ENCODE data around the gene CEND1.

The CEND1 gene

DNA sequence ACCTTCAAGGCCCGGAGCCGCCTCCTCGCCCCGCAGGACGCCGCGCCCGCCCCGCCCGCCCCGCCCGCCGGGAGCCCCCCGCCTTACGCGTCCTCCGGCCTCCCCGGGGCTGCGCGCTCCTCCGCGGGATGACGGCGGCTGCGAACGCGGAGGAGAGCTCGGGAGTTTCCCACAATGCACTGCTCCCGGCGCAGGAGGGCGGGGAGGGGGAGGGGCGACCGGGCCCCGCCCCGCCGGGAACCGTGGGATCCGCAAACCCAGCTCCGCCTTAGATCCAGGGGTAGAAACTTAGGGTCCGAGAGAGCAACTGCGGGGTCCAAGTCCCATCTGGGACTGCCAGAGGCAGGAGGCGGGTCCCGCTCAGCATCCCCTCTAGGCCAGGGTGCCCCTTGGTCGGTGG is at the start of gene CEND1:
TSS of gene CEND1 (minus strand) at position 148 of the 400 bp plus-strand sequence. CDS start 1,514 bp downstream, outside the sequence.
- no peak for DNase-seq (ENCODE audit: low read depth)

DNA sequence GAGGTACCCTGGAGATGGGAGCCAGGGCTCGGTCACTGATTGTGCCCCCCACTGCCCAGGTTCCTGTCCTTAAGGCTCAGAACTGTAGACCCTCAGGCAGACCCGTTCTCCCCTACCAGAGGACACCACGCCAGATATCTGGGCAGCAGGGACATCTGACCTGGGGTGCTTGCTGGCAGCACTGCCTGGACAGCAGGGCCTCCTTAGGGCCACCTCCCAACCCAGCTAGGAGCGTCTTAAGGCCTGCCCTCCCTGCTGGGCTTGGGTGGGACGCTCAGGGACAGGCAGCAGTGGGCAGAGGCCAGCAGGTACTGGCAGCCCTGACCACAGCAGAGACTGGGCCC is 49.4 kb upstream of the CEND1 start:
- DNase-seq (ENCODE audit: low read depth) = no peak

DNA sequence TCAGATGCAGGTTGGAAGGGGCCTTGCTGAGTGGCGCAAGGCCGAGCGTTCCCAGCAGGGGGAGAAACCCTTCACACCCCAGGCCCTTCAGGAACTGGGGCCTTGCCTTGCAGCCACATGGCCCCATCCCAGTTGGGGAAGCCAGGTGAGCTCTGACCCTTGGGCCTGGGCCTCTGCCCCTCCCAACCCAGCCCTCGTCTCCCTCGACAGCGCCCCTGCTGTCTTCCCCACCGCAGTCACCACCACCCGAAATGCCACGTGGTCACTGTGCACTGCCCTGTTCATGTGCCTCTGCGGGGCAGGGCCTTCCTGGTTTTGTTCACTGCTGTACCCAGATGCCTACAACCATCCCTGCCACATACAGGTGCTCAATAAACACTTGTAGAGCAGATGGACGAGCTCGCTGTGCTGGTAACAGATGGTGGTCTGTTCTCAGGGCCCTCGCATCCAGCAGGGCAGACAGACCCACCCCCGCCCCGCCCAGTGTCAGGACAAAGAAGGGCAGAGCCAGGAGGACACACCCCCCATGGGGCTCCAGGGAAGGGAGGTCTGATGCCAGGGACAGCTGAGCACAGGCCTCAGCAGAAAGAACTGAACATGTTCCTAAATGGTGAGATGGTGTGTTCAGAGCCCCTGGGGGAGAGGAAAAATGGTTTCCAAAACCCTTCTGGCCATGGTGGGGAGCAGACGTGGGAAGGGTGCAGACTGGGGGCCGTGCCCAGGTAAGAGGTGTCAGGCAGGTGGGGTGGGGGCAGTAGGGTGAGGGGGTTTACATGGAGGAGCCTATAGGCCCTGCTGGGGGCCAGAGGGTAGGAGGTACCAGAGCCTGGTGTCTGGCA is 48.8 kb upstream of the CEND1 start:
- no peak for DNase-seq (ENCODE audit: low read depth)

DNA sequence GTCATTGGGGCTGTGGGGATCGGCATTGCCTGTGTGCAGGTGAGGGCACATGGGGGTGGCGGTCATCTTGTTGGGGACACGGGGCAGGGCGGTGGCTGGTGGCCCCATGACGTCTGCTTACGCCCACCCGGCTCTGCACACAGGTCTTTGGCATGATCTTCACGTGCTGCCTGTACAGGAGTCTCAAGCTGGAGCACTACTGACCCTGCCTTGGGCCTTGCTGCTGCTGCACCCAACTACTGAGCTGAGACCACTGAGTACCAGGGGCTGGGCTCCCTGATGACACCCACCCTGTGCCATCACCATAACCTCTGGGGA is 48.1 kb upstream of the CEND1 start:
- DNase-seq (ENCODE audit: low read depth) = no peak

DNA sequence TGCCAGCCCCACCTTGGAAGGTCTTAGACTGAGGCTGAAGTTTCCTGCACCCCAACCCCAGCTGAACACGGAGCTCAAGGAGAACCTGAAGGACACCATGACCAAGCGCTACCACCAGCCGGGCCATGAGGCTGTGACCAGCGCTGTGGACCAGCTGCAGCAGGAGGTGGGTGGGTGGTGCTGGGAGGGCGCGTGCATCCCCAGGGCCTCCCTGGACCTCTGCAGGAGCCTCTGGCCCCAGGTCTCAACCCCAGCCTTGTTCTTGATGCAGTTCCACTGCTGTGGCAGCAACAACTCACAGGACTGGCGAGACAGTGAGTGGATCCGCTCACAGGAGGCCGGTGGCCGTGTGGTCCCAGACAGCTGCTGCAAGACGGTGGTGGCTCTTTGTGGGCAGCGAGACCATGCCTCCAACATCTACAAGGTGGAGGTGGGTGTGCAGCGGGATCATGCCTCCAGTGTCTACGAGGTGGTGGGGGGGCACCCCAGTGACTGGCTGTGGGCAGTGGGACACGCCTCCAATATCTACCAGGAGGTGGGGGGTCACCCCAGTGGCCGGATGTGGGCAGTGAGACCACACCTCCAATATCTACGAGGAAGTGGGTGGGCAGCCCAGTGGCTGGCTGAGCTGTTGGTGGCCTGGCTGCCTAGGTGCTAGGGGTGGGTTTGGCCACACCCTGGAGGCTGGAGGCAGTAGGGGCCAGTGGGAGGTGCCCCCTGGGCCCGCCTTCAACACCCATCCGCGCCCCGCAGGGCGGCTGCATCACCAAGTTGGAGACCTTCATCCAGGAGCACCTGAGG is 47.5 kb upstream of the CEND1 start:
- DNase-seq (ENCODE audit: low read depth) = no peak

DNA sequence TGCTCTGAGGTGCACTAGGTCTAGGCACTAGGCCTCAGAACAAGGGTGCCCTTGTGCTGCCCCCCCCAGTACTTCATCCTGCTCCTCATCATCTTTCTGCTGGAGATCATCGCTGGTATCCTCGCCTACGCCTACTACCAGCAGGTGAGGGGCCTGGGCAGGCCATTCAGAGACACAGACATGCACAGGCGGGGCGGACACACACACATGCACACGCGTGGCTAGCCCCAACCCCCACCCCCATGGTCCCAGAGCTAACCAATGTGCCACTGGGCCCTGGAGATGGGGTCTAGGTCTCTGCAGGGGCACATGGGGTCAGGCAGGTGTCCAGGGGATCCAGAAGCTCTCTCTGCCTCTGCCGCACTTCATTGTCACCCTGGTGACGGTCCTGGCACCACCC is 46.8 kb upstream of the CEND1 start:
- DNase-seq (ENCODE audit: low read depth) = no peak

DNA sequence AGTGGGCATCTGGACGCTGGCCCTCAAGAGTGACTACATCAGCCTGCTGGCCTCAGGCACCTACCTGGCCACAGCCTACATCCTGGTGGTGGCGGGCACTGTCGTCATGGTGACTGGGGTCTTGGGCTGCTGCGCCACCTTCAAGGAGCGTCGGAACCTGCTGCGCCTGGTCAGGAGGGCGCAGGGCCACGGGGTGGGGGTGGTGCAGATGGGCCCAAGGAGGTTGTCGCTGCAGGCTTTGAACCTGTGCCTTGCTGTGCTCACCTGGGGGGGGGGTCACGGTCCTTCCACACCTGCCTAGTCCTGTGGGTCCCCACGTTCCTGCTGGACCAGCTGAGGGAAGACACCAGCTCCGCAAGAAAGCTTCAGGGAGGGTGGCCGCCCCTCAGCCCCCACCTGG is 46.4 kb upstream of the CEND1 start:
- DNase-seq (ENCODE audit: low read depth) = no peak

DNA sequence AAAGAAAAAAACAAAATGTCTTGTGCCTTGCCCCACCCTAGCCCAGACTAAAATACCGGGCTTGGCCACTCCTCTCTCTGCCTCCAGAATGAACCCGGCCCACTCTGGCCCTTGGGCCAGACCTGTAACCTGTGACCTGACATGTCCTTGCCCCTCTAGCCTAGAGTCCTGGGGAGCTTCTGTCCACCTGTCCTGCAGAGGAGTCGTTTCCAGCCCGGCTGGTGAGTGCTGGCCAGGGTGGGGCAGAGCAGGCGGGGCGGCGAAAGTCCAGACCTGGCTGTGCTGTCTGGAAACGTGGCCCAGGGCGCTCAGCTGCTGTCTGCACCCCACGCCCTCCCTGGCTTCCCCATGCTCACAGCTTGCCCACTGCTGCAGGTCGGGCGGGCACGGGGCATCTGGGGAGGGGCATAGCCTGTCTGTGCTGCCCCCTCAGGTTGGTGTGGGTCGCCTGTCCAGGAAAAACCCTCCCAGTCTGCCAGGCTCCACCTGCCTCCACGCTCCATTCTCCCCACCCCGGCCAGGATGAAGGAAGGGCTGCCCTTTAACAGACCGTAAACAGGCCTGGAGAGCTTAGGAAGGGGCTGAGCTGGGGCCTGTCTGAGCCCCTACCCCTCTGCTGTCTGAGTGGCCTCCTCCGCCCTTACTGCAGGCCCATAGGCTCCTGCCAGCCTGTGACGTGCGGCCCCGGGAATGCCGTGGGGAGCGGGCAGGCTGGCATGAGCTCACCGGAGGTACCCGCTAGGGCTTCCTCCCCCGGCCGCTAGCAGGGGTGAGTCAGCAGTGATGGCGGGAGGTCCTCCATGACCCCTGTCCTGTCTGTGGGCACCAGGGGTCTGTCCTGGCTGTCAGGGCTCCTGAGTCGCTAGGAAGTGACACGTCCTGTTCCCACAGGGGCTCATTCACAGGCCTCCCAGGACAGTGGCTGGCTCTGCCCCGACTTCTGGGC is 44.8 kb upstream of the CEND1 start:
- DNase-seq (ENCODE audit: low read depth) = no peak

DNA sequence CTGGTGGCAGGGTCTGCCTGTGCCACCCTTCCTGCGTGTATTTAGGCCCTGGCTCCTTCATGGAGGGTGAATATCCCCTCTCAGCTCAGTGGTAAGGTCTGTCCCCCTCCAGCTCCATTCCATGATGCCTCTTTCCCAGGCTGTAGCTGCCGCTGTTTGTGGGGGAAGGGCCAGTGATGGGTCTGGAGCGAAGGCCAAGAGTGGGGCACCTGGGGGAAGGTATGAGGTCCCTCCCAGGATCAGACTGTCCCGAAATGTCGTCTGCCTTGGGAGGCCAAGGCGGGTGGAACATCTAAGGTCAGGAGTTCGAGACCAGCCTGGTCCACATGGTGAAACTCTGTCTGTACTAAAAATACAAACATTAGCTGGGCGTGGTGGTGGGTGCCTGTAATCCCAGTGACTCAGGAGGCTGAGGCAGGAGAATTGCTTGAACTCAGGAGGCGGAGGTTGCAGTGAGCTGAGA is 44.0 kb upstream of the CEND1 start:
- DNase-seq (ENCODE audit: low read depth) = no peak

DNA sequence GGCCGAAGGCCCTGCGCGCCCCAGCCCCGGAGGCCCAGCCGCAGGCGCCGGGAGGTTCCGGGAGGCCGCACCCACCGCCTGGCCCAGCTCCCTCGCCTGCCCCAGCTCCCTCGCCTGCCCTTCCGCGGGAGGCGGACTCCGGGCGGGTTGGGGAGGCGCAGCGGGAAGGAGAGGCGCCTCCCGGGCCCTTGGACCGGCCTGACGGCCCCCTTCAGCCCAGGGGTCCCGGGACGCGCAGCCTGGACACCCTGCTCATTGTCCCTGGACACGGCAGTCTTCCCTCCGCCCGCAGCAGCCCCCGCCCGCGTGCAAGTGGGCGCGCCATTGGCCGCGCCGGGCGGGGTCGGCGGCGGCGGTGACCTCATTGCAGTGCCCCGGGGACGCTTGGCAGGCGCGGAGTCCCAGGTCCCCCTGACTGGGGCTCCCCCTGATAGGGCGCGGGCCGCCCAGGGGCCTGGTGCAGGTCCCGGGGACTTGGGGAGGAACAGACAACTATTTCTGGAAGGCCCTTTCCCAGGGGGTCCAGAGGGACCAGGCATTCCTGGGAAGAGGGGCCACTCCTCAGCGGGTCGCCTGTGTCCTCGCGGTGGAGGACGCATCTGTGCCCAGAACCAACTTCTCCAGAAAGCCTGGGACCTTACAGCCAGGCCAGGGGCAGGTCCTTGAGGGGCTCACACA is 43.4 kb upstream of the CEND1 start:
- no peak for DNase-seq (ENCODE audit: low read depth)

DNA sequence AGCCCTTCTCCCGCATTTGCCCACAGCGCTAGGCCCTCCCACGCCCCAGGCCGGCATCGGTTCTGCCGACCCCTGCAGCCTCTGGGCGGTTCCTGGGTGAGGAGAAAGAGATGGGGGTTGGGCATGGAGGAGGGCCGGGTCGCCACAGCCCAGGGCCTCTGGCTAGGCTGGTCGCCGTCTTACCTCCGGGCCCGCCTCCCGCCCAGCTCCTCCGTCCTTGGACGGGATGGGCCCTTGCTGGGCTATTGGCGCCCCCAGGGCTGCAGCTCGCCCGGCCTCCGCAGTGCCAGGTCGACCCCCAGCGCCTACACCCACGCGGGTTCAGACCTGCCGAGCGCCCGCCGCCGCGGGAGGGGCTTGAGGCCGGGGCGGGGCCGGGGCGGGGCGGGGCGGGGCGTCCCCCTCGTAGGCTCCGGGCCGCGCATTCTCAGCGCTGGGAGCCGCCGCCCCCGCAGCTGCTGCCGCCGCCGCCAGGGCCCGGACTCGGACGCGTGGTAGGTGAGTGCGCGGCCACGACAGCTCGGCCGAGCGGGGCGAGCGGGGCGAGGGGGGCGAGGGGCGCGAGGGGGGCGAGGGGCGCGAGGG is 42.7 kb upstream of the CEND1 start, which contains the start of gene CD151:
TSS of gene CD151 (plus strand) at position 424 of the 585 bp plus-strand sequence. CDS start 3,118 bp downstream, outside the sequence.
- no peak for DNase-seq (ENCODE audit: low read depth)

DNA sequence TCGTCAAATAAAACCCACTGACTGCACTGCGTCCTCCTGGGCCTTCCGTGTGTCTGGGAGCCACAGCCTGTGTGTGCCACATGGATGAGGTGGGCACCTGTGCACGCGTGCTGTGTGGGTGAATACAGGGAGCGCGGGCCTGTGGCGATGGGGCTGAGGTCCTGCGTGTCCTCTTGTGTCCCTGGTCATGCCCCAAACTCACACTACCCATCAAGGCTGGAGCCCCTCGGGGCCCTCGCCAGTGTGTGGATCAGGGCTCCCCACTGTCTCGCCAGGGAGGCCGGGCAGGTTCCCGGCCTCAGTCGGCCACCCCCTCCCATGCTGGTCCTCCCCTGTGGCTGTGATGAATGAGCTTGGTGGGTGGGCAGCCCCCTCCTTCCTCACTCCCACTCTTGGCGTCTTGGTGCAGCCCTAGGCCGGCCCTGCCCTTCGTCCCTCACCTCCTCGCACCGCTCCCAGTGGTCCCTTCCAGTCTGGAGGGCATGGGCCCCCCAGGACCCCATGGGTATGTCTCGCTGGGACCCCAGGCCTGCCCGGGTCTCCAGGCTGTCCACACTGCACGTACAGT is 42.2 kb upstream of the CEND1 start:
- no peak for DNase-seq (ENCODE audit: low read depth)

DNA sequence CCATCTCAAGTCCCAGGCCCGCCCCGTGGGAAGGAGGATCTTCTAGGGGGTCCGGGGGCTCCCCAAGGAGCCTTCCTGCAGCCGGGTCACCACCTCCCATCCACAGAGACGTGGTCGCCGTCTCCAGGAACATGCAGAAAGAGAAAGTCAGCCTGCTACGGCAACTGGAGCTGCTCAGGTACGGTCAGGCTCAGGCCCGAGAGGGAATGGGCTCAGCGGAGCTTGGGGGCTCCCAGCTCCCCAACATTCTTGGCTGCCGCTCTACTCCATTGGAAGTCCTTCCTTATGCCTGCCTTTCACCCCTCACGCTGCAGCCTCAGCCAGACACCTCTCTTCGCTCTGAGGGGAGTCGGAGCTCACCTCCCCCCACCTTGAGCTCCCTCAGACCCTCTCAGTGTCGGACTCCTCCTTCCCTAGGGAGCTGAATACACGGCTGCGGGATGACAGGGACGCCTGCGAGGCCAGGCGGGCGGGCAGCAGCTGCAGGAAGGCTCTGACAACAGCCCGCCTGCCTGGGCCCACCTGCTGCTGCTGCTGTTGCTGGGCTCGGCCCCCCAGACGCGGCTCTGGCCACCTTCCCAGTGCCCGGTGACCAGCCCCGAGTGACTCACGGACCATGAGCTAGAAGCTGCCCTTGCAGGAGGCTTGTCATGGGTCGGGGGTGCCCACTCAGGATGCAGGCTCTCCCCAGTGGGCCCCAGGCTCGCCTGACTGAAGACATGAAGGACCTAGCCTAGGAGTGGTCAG is 41.4 kb upstream of the CEND1 start:
- DNase-seq (ENCODE audit: low read depth) = no peak

DNA sequence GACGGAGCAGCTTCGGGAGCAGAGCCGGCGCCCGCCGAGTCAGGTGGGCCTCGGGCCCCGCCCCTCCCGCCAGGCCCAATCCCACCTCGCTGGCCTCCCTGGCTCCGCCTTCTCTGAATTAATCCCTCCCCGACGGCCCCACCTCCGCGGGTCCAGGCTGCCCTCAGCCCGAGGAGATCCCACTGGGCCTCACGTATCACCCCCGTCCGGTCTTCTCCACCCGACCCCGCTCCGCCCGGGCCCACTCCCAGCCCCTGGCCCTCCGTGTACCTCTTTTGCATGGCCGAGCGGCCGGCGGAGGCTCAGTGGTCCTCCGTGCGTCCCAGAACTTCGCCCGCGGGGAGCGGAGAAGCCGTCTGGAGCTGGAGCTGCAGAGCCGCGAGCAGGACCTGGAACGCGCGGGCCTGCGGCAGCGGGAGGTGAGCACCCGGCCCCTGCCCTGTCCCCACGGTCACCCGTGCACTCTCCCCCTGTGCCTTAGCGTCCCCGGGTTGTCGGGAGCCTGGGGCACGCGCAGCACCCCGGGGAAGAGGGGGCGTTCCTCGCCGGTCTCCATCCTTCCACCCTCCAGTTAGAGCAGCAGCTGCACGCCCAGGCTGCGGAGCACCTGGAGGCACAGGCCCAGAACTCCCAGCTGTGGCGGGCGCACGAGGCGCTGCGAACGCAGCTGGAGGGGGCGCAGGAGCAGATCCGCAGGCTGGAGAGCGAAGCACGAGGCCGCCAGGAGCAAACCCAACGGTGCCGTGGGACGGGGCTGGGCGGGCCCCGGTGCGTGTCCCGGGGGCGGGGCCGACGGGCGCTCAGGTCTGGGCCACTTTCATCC is 40.6 kb upstream of the CEND1 start:
- no peak for DNase-seq (ENCODE audit: low read depth)

DNA sequence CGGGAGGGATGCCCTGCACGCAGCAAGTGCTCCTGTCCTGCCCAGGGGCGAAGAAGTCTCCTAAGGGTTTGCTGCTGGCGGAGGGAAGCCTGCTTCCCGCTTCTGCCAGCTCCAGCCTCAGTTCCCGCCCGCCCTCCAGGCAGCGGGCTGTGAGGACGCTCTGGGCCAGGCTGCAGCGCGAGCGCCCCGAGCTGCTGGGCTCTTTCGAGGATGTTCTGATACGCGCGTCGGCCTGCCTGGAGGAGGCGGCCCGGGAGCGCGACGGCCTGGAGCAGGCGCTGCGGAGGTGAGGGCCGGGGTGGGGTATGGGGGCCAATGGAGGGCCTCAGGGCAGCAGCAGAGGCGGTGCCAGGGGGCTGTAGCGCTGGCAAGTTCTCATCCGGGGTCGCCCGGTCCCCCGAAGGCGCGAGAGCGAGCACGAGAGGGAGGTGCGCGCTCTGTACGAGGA is 40.0 kb upstream of the CEND1 start:
- no peak for DNase-seq (ENCODE audit: low read depth)

DNA sequence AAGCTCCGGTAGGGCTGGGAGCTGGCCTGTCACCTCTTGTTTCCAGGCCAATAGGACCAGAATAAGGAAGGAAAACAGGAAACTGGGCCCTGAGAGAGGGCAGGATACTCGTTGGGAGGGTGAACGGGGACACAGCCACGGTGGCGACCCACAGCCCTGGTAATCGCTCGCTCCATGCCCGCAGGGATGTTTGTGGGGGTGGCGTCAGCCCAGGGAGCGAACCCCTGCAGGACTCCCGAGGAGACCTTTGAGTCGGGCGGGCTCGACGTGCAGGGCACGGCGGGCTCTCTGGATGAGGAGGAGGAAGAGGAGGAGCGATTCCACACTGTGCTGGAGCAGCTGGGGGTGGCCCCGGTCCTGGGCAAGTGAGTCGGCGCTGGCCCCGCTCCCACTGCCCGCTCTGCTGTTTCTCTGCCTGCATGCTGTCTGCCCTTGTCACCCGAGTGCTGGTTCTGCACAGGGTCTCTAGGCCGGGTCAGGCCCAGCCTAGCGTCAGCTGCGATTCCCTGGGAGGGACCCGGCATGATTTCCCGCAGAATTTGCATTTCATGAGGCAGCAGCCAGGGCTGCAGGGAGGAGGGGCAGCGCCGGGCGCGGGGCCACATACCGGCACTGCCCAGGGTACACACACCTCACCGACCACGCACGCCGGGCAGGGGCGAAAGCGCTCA is 39.4 kb upstream of the CEND1 start:
- no peak for DNase-seq (ENCODE audit: low read depth)

DNA sequence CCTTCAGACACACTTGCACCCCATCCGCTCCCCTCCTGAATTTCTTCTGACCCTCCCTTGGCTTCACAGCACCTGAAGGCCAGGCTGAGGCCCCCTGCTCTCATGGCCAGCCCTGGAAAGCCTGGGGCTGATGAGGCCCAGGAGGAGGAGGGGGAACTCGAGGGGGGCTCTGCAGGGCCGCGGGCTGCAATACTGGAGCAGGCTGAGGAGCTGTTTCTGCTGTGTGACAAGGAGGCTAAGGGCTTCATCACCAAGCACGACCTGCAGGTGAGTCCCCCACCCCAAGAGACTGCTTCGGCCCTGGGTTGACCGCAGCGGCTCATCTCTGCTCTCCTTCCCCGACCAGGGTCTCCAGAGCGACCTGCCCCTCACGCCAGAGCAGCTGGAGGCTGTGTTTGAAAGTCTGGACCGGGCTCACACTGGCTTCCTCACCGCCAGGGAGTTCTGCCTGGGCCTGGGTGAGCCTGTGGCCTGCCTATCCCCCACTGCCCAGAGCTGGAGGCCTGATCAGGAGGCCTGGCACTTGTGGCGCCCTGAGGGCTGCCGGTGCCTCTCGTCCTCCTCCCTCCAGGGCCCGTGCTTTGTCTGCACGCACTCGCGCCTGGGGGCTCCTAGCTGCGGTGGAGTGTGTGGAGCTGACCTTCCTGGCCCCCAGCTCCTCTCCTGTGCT is 38.8 kb upstream of the CEND1 start:
- no peak for DNase-seq (ENCODE audit: low read depth)

DNA sequence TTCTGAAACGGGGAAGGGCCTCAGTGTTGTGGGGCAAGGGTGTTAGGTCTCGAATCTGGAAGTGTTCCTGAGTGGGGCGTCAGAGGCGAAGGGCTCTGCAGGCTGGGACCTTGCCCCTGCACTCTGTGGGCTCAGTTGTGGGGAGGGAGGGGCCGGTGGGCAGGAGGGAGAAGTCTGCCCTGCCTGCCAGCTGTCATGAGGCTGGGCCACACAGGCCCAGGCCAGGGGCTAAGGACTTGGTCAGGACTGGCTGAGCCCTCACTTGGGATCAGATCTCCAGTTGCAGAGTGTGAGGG is 38.0 kb upstream of the CEND1 start, which contains the start of gene CRACR2B:
TSS of gene CRACR2B (plus strand) at position 23 of the 296 bp plus-strand sequence. CDS start 689 bp downstream, outside the sequence.
- DNase-seq (ENCODE audit: low read depth) = no peak

Data from stimulated activated CD8-positive, alpha-beta memory T cell treated with anti-CD3 and anti-CD28 coated beads, Interleukin-15, amount 100 ng/mL, for 1 hour (primary cell).